Activated CD8-positive, alpha-beta memory T cell treated with anti-CD3 and anti-CD28 coated beads for 1 hour (primary cell): Measurements from ENCODE around the gene DPY19L2.
"Not testable (repeated sequence)": the region's sequence is repeated elsewhere in the genome, so short reads cannot be mapped to it uniquely, and the experiment has no call there.

Source experiments
- DNase-seq, 2 donors: peaks; one replicate each; pipeline ENCODE4 v3.0.0-alpha.2; 2020; ENCODE audit warnings: low read depth in 1 of 2; ENCODE audit errors: extremely low read depth in 1 of 2

Gene DPY19L2

DNA sequence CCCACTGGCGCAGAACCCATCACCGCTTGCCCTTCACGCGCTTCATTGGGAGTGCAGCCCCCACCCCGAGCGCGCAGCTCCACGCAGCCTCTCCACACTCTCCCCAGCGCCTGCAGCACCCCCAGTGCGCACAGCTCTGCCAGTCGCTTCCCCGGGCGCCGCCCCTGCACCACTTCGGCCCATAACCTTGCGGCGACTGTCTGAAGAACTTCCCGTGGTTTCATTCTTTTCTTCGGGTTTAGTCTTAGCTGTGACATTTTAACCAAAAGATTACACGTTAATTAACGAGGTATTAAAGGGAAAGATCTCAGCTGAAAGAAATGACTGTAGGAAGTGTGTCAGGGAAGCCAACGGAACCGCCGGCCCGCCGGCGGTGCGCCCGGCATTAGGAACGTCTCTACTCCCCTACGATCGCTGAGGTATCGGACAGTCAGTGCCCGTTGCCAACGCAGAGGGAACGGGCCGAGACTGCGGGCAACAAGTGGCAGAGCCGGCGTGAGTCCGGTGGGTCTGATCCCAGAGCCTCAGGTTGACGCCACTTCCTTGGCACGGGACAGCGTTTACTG, 590 bp upstream of the DPY19L2 start:
- DNase-seq: peak in 1 of 2 donors; percentile 1

DNA sequence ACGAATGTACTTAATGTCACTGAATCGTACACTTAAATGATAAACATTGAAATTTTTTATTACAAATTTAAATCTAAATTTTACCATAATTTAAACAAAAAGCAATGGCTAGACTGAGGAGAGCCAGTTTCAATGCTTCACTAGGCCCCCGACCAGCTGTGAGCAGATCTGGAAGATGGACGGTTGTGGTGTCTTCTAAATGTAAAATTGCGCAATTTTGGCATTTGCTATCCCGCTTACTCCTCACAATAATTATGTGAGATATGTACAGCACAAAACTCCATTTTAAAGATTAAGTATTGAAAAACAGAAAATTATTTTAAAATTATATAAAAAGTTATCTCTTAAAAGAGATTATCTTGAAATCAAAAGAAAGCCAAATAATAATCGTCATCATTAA, 5.3 kb downstream of the DPY19L2 start:
- not testable (repeated sequence) for DNase-seq

DNA sequence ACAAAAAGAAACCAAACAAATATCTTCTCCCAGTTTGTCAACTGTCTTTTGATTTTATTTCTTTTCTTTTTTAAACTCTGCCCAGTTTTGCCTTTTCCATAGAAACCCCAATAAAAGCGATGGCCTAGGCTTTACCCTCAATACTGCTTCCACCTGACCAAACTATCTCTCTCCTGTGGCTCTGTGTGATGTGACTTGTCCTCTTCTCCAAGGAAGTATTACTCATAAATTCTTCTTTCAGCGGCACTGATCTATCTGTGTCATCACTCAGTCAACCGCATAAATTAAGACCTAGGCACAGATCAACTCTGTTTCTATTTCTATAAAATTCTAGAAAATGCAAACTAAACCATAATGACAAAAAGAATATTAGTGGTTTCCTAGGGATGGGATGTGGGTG, 9.8 kb downstream of the DPY19L2 start:
- not testable (repeated sequence) for DNase-seq

DNA sequence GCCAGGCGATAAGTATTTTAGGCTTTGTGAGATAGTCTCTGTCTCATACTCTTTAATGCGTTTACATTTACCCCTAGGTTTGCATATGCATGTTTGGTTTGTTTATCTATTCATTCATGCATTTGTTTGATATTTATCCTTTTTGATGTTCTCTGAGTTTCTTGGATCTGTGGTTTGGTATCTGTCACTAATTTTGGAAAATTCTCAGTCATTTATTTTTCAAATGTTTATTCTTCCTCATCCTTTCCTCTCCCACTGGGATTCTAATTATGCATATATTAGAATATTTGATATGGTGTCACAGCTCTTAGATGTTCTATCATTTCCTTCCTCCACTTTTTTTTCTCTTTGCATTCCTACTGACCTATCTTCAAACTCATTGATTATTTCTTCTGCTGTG, 11.9 kb downstream of the DPY19L2 start:
- DNase-seq: not testable (repeated sequence)

DNA sequence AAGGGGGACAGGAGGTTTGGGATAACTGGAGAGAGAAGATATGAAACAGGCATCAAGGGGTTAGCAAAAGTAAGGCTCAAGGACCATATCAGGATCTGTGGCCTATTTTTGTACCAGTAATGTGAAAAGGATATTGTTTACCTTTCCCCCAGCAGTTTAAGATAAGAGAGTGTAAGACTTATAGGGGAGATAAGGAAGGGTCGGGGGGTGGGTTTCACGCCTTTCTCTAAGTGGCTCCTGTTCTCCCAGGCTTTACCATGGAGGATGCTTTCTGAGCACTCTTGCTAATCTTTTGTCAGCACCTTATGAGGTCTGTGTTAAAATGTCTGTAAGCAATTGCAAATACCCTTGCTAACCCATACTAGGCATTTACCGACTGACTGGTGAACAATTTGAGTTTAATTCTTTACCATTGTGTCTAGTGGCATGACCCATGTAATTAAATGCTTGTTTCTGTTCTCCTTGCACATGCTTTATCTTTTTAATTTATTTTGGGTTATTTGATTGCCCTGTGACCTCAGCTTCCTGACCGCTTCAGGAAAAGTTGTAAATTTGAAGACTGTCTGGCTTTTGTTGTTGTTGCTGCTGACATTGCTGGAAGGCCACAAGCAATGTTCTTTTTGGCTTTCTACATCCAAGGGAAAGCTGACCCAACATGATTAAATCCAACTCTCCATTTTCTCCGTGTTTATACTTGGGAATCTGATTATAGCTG, 12.6 kb downstream of the DPY19L2 start:
- not testable (repeated sequence) for DNase-seq

DNA sequence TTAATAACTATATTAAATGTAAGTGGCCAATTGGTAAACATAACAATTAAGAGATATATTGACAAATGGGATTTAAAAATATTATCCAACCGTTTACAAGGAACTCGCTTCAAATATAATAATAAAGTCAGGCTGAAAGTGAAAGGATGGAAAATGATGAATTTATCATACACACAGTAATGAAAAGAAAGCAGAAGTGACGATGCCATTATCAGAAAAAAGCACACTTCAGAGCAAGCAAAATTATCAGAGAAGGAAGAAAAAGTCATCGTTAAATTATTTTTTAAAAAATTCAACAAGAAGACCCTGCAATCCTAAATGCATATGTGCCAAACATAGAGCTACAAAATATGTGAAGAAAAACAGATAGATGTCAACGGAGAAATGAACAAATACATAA, 13.8 kb downstream of the DPY19L2 start:
- not testable (repeated sequence) for DNase-seq

DNA sequence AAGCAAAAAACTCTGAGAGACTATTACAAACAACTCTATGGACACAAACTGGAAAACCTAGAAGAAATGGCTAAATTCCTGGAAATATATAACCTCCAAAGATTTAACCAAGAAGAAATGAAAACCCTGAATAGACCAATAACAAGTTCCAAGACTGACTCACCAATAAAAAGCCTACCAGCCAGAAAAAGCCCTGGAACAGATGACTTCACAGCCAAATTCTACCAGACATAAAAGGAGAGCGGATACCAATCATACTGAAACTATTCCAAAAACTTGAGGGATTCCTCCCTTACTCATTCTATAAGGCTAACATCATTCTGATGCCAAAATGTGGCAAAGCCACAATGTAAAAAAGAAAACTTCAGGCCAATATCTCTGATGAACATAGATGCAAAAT, 18.8 kb downstream of the DPY19L2 start:
- not testable (repeated sequence) for DNase-seq

DNA sequence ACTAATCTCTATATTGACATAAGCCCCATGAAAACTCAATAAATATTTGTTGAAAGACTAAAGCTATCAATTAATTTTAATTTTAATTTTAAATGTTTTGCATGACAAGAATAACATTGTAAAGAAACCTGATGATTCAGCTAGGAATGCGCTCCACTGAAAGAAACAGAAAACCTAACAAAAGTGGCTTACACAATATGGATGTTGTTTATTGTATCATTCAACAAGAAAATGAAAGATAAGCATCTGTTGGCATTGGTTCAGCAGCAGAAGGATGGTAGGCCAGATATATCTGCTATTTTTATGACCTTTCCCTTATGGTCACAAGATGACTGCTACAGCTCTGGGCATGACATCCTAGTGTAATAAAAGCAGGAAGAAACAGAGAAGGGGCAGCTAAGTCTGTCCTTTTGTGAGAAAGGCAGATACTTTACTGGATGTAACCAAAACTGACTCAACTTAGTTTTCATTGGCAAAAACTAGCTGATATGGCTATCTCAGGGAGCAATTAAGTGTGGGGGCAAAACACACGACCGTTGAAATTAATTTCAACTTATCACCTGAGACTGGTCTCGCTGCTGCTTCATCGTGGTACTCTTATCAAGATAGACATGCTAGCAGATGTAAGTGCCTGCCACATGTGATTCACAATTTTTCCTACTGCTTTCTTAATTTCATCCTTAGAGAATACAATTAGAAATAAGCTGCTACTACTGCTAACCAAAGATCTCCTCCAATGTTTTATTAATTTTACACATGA, 24.7 kb downstream of the DPY19L2 start:
- not testable (repeated sequence) for DNase-seq

DNA sequence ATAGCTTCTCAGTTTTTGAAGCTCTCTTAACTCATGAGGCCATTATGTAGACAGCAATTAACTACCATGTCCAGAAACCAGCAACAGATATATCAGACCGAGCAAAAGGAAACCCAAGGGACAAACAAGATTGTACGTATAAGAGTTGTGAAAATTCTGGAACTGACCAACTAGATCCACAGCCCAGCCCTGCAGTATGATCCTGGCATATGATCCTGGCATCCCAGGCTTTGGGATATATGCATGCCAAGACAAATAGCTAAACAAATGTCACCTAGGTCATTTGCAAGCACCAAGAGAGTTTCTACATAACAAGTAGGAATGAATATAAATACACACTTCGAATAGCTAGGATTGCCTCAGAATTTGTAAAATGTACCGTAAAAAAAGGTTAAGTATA, 44.0 kb downstream of the DPY19L2 start:
- DNase-seq: not testable (repeated sequence)

DNA sequence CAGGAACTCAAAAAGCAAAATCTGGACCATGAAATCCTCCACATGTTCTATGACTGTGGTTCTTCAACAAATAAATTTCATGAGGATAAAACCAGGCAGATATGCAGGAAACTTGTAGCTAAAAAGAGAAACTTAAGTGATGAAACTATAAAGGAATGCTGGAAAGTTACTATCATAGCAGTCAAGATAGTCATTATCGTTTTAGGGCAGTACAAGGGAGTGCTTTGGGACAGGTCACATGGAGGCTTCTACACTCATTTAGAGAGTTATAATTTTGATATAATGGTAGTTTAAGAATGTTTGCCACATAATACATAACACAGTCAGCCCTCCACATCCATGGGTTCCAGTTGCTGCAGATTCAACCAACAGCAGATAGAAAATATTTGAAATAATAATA, 52.7 kb downstream of the DPY19L2 start:
- DNase-seq: not testable (repeated sequence)

DNA sequence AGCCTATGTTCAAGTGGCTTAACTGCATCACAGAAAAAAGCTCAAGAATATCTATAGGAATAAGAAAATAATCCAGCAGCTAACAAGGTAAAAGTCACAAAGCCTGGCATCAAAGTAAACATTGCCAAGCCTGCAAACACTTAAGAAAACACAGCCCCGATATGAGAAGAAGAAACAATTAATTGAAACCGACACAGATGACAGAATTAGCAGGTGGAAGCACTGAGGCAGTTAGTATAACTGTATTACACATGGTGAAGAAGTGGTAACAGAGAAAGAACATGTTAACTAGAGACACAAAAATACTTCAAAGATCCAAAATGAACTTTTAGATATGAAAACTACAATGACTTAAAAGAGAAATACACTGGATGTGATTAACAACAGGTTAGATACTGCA, 57.0 kb downstream of the DPY19L2 start:
- DNase-seq: not testable (repeated sequence)

DNA sequence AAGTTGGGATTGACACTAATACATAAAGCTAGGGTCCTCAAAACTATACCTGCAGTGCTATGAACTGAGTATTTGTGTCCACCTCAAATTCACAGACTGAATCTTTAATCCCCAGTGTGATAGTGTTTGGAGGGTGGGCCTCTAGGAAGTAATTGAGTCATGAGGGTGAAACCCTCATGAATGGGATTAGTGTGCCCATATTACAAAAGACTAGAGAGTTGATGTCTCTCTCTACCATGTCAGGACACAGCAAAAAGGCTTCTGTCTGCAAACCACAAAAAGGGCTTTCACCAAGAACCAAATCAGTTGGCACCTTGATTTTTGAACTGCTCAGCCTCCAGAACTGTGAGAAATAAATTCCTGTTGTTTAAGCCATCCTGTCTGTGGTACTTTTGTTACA, 59.0 kb downstream of the DPY19L2 start:
- DNase-seq: not testable (repeated sequence)

DNA sequence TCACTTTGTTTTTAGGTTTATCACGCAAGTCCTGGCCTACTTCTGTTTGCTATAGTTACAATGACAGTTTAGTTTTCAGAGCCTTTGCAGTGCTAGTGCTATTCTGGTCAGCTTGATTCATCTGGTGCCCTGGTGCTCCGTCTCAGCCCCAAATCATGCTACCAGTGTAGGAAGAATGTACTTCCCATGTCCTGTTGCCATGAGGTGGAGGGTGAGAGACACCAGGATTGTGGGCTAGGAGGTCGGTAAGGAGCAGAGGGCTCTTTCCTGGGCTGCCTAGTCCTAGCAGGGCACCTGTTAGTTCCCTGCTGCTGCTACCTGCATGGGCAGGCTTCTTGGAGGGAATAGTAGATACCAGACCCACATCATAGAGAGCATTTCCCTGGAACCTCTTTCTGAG, 63.3 kb downstream of the DPY19L2 start:
- not testable (repeated sequence) for DNase-seq

DNA sequence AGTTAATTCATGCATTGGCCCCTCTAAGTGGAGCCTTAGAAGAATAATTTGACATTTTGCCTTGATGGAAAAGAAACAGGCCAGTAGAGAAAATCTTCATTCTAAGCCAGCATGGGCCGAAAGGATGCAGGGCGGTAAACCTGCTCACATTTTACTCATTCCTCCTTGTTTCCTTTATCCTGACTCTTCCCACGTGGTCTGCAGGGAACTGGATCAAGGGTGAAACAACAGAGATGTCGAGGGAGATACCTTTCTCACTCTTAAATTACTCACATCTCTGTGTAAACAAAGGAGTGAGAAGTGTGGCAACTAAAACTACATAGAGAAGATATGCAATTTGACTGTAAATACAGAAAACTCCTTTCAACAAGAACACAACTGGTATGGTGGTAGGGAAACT, 73.5 kb downstream of the DPY19L2 start:
- DNase-seq: not testable (repeated sequence)

DNA sequence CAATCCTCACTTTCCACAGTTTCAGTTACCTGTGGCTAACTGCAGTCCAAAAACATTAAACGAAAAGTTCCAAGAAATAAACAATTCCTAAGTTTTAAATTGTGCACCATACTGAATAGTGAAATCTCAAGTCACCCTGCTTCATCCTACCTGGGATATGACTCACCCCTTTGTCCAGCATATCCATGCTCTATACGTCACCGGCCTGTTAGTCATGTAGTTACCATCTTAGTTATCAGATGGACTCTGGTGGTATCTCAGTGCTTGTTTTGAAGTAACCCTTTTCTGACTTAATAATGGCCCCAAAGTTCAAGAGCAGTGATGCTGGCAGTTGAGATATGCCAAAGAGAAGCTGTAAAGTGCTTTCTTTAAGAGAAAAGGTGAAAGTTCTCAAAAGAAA, 83.9 kb downstream of the DPY19L2 start:
- not testable (repeated sequence) for DNase-seq

DNA sequence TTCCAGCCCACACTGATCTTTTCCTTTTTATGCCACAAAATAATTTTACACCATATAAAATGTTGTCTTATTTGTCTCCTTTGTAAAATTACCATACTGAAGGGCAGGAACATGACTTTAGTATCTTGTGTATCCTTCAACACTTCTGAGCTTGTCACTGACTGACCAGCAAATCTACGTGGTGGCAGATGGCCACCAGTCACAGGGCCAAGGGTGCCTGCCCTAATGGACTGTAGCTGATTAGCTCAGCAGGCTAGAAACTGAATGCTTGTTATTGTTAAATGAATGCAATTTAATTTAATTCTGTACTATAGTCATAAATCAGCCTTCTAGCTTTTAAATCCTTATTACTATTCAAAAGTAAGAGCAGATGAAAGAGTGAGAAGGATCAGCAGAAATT, 85.0 kb downstream of the DPY19L2 start:
- not testable (repeated sequence) for DNase-seq

DNA sequence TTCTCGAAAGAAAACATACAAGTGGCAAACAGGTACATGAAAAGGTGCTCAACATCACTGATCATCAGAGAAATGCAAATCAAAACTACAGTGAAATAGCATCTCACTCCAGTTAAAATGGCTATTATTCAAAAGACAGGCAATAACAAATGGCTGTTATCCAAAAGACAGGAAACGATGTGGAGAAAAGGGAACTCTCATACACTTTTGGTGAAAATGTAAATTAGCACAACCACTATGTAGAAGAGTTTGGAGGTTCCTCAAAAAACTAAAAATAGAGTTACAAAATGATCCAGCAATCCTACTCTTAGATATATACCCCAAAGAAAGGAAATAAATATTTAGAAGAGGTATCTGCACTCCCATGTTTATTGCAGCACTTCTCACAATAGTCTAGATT, 90.7 kb downstream of the DPY19L2 start:
- not testable (repeated sequence) for DNase-seq

DNA sequence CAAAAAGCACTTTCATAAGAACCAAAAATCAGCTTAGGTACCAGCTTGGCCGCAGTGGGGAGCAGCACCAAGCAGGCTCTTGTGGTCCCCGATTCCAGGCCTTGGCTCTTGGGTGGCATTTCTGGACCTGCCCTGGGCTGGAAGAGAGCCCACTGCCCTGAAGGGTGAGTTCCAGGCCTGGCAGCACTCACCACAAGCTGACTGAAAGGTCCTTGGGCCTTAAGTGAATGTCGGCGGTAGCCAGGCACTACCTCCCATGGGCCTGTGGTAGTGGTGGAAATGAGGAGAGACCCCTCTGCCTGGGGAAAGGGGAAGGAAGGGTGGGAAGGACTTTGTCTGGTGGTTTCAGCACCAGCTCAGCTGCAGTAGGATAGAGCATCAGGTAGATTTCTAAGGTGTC, 96.3 kb downstream of the DPY19L2 start:
- DNase-seq: not testable (repeated sequence)

DNA sequence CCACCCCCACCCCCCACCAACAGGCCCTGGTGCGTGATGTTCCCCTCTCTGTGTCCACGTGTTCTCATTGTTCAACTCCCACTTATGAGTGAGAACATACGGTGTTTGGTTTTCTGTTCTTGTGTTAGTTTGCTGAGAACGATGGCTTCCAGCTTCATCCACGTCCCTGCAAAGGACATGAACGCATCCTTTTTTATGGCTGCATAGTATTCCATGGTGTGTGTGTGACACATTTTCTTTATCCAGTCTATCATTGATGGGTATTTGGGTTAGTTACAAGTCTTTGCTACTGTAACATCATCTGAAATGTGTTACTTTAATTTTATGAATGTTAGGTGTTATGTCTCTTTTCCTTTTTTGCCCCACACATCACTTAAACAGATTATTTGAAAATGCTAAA, 109.8 kb downstream of the DPY19L2 start:
- DNase-seq: not testable (repeated sequence)

DNA sequence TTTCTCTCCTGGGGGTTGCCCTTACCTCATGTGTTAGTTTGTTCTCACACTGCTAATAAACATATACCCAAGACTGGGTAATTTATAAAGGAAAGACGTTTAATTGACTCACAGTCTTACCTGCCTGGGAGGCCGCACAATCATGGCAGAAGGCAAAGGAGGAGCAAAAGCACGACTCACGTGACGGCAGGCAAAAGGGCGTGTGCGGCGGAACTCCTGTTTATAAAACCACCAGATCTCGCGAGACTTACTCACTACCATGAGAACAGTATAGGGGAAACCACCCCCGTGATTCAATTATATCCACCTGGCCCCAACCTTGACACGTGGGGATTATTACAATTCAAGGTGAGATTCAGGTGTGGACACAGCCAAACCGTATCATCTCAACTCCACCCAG, 116.9 kb downstream of the DPY19L2 start:
- not testable (repeated sequence) for DNase-seq

DNA sequence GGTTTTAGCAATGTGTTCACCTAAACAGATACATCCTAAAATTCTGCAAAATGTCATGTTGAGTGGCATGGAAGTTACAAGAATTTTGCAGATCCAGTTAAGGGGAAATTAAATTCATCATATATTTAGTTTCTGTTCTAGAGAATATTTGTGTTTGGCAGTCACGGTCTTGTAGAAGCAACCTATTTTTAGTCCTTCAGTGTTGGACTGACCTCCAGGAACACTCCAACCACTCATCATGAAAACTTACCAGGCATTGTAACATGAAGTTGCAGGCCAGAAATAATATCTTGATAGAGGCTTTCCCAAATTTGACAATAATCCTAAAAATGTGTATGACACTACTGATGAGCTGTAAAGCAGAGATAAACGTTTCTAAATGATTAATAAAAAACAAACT, 119.3 kb downstream of the DPY19L2 start:
- not testable (repeated sequence) for DNase-seq
